GM18951 (cell line): ENCODE measurements around the gene CD22.

Source experiments
- POLR2A ChIP-seq: IDR thresholded peaks from 4 replicates; pipeline ENCODE4 v1.6.1; 2011; ENCODE audit warnings: mild to moderate bottlenecking; ENCODE audit not compliant: insufficient read length, insufficient read depth; ENCODE audit errors: extremely low read depth
- in situ Hi-C: fragments of 300-500 bp; cut with MboI; formaldehyde crosslinking; loops from one replicate; pipeline ENCODE4 v1.12.0; 2022; ENCODE audit warnings: low sequenced_read_pairs, mixed read lengths, inconsistent platforms; ENCODE audit not compliant: unreplicated experiment

The CD22 gene

GRCh38 chr19:35332817-35333216 lies 3.8 kb downstream of the CD22 start:
- TF ChIP-seq POLR2A = peak; percentile 61
- in situ Hi-C loops = no loop called here

DNA sequence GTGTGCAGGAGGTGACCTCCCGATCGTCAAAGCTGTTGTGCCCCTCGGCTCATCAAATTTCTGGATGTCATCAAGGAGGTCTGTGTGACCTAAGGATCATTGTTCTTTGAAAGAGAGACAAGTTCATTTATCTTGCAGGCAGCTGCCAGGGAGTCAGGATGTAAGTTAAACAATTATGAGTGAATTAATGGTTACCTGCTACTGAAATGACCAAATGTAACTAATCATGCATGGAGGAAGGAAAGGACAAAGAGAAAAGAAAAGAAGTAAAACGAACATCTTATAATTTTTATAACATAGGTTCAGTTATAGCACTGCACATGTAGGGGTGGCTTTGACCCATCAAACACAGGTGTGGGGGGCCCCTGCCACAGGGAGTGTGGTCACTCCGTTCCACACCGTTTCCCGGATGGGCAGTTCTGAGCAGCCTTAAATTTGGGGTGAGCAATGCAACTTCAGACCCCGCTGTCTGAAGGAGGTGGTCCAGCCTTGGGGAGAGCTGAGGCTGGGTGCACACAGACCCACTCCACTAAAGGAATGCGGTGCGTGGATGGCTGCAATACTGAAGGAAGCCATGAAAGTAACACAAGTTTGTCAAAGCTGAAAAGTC lies 5.3 kb downstream of the CD22 start:
- no peak for TF ChIP-seq POLR2A
- in situ Hi-C loops = no loop called here

DNA sequence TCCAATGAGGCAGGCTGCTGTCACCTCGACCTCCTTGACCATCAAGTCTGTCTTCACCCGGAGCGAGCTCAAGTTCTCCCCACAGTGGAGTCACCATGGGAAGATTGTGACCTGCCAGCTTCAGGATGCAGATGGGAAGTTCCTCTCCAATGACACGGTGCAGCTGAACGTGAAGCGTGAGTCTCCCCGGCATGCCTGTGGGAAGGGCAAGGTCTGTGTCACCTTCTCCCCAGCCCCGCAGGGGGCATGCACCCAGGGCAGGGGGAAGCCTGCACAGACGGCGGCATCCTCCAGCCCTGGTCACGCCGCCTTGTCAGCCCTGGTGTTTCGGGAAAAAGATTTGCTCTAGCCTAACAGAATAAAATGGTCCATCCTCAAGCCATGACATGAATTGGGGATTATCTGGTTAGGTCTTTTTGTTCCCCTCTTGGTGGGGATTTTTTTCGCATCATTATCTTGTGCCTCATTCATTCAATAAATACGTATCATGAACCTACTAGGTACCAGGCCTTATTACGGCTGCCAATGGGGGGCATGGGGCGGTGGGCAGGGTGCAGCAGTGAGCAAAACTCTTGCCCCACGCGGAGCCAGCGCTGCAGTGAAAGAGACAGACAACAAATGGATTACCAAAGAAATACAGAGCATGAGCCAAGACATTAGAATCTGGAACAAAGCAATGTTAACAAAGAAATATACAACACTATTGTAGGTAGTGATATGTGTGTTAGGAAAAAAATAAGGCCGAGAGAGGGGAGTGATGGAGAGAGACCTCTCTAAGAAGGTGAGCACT lies 7.4 kb downstream of the CD22 start:
- TF ChIP-seq POLR2A = no peak
- in situ Hi-C loops = no loop called here

GRCh38 chr19:35337097-35337983 lies 8.4 kb downstream of the CD22 start:
- no peak for TF ChIP-seq POLR2A
- in situ Hi-C loops = no loop called here

GRCh38 chr19:35337984-35338296 lies 9.0 kb downstream of the CD22 start:
- no peak for TF ChIP-seq POLR2A
- in situ Hi-C loops = no loop called here

DNA sequence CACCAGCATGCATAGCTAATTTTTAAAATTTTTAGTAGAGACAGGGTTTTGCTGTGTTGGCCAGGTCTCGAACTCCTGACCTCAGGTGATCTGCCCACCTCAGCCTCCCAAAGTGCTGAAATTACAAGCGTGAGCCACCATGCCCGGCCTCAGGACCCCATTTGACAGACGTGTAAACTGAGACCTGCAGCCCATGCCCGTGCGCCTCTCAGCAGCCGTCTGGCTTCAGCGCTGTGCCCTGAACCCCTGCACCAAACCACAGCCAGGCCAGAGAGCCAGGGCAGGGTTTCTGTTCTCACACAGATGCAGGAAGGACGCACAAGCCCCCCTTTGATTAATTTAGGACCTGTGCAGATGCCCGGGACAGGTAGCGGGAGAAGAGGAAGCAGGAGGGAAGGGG lies 11.4 kb downstream of the CD22 start:
- in situ Hi-C loops = no loop called here

GRCh38 chr19:35341006-35341405 lies 12.0 kb downstream of the CD22 start:
- TF ChIP-seq POLR2A = no peak
- in situ Hi-C loops = no loop called here

More for the DNA sequence above, 11.4 kb downstream of the CD22 start:
- no peak for TF ChIP-seq POLR2A

GRCh38 chr19:35341565-35342225 lies 12.7 kb downstream of the CD22 start:
- in situ Hi-C loops = no loop called here
- TF ChIP-seq POLR2A = no peak

DNA sequence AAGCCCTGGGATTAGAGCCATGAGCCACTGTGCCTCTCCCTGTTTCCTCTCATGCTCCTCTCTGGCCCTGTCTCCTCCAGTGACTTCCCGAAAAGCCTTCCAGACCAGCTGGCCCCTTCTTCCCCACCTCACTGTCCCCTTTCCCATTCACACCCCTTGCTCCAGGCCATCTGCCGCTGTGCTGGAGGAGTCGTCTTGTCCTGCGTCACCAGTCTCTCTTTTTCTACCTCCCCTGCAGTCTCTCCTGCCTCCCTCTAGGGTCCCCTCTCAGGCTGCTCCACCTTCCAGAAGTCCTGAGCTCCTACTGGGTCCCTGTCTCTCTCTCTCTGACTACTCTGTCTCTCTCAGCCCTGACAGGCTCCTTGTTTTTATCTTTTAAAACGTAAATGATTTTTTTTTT lies 13.4 kb downstream of the CD22 start:
- in situ Hi-C loops = no loop called here
- no peak for TF ChIP-seq POLR2A

DNA sequence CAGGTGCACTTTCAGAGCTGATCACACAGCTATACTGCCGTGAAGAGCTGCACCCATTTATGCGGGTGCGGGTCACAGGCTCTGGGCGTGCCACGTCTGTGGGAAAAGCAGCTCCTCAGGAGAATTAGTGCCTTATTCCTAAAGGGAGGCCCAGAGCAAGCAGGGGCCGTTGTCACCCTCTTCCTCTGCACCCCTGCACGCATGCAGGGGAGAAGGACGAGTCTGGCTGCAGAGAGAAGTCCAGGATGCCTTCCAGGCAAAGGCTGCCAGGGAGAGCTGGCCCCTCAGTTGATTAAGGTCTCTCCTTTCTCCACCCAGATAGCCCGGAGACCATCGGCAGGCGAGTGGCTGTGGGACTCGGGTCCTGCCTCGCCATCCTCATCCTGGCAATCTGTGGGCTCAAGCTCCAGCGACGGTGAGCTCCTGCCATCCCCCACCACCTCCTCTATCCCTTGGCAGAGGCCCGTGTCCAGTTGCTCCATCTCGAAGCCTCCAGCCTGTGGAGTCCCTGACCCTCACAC lies 15.6 kb downstream of the CD22 start:
- in situ Hi-C loops = no loop called here
- peak; percentile 19 for TF ChIP-seq POLR2A

GRCh38 chr19:35345671-35346111 lies 16.7 kb downstream of the CD22 start:
- in situ Hi-C loops = no loop called here
- TF ChIP-seq POLR2A = no peak

GRCh38 chr19:35346193-35347052 lies 17.4 kb downstream of the CD22 start:
- TF ChIP-seq POLR2A = no peak
- in situ Hi-C loops = no loop called here
